GM15510 (cell line): ENCODE data around the gene CDK5.

Source experiments
- POLR2A ChIP-seq: IDR thresholded peaks from 3 replicates; pipeline ENCODE4 v1.6.1; 2011; ENCODE audit warnings: borderline replicate concordance; ENCODE audit not compliant: insufficient read length; ENCODE audit errors: extremely low read depth

The CDK5 gene

DNA sequence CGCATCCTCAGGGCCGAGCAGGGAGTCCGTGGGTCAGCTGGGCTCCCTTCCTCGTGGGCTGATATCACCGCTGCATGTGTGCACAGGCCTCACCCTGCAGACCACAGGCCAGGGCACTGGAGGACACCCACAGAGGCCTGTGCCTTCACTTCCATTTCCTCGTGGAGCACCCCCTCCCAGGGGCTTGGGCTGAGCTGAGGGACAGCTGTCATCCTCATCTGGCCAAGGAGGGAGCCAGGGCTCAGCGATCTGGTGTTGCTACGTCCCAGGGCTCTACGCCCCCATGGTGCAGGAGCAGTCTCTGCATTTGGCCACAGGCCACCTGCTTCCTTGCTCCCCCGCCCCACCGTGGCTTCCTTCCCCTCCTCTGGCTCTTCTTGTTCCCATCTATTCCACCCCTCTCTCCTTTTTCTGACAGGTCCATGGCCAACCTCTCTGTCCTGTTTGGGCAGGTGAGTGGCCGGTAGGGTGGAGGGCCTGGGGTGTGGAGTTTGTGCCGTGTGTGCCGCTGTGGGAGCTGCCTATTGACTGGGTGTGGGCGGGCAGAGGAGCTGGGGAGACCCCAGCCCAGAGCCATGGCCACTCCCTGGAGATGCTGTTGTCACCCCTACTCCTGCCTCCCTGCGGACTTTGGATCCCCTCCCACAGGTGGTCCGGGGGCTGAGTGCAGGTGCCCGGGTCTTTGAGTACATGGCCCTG lies 17.7 kb downstream of the CDK5 start:
- TF ChIP-seq POLR2A, result no peak

DNA sequence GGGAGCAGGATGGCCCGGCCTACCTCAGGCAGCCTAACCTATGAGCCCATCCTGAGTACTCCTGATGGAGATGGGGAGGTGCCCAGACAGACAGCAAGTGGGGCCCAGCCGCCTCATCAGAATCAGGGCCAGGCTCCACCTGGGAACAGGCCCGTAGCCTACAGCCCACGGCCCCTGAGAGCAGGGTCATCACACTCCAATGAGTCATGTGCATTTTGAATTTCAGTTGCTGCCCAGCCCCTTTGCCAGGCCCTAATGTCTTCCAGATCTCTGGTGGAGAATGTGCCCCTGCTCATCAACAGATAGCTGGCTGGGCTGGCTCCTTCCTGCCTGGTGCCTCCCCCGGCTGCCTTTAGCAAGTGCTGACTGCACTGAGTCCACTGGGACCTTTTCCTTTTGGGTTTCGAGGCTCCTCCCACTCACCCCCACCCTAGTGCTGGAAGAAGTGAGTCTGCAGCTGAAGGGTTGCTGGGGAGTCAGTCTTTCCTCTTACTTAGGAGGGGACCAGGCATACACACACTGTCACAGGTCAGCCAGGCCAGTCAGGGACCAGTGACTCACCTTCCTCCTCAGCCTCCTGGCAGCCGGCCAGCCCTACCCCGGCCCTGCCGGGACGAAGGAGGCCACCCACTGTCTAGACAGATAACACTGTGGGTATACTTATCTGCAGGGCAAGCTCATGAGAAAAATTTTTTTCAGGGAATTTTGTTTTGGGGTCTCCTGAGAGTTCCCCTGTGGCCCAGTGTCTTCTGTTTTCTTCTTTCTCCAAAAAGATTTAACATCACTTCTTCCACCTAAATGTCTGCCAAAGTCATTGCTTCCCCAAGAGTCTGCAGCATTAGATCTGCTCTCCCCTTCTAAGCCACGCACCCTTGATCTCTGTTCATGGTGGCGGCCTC lies 18.5 kb downstream of the CDK5 start:
- TF ChIP-seq POLR2A, result no peak

DNA sequence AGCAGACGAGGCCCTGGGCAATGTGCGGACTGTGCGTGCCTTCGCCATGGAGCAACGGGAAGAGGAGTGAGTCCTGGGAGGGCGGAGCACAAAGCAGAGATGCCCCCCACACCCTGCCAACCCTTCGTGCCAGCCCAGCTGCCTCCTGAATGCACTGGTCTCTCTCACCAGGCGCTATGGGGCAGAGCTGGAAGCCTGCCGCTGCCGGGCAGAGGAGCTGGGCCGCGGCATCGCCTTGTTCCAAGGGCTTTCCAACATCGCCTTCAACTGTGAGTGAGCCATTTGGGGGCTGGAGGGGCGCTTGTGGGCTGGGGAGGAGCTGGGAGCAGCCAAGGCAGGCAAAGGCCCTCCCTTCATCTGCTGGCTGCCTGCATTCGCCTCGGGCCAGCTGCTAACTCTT lies 21.8 kb downstream of the CDK5 start:
- no peak for TF ChIP-seq POLR2A

DNA sequence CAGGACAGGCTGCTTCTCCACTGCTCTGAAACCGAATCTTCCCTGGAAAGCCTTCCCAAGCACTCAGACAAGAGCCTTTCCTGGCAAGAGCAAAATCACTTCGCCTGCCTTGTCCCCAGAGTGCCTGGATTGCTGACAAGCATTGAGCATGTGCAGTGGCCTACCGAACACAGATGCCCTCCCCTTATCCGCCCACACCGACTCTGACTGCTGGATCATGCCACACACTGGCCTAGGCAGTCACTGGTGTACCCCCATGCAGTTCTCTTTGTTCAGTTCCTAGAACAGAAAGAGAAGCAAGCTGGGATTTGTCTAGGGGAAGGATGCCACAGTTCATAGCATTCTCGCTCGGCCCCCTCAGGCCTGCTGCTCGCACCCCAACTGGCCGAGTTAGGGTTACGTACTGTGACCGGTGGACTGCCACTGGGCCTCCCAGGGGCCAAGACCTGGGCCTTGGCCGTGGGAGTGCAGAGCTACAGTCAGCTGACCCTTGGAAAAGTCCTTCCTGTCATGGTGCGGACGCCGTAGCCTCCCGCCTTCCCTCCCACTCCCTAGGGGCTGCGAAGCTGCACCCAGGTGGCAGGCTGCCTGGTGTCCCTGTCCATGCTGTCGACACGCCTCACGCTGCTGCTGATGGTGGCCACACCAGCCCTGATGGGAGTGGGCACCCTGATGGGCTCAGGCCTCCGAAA lies 22.5 kb downstream of the CDK5 start:
- TF ChIP-seq POLR2A, result no peak

DNA sequence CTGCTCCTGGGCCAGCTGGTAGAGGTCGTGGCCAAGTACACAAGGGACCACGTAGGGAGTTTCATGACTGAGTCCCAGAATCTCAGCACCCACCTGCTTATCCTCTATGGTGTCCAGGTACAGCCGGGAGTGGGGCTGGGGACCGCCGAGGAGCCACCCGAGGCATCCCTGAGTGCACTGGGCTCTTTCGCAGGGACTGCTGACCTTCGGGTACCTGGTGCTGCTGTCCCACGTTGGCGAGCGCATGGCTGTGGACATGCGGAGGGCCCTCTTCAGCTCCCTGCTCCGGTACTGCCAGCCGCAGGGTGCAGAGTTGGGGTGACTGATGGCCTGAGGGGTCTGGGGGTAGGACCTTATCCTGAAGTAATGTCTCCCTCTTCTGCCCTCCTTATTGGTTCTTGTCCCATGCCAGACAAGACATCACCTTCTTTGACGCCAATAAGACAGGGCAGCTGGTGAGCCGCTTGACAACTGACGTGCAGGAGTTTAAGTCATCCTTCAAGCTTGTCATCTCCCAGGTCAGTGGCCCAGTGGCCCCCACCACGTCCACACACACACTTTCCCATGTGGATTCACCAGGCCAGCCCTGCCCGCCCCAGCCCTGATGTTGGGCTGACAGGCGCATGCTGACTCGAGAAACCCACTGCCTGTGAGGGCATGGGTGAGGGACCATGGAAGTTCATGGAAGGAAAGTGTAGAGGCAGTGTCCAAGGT lies 23.2 kb downstream of the CDK5 start:
- no peak for TF ChIP-seq POLR2A

DNA sequence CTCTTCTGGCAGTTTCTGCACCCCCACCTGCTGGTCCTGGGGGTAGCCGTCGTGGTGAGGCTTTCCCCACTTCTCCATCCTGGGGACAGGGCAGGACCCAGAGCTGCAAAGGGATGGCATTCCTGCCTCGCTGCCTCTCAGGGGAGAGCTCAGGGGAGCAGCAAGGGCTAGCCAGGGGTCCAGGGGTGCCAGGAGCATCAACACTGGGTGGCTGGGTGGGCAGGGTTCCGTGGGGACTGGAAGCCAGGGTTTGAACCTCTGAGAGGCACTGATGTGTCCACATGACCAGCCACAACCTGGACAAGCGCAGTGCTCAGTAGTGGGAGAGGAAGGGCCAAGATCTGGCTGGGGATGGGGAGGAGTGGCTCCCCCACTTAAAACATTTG lies 23.8 kb downstream of the CDK5 start:
- no peak for TF ChIP-seq POLR2A

DNA sequence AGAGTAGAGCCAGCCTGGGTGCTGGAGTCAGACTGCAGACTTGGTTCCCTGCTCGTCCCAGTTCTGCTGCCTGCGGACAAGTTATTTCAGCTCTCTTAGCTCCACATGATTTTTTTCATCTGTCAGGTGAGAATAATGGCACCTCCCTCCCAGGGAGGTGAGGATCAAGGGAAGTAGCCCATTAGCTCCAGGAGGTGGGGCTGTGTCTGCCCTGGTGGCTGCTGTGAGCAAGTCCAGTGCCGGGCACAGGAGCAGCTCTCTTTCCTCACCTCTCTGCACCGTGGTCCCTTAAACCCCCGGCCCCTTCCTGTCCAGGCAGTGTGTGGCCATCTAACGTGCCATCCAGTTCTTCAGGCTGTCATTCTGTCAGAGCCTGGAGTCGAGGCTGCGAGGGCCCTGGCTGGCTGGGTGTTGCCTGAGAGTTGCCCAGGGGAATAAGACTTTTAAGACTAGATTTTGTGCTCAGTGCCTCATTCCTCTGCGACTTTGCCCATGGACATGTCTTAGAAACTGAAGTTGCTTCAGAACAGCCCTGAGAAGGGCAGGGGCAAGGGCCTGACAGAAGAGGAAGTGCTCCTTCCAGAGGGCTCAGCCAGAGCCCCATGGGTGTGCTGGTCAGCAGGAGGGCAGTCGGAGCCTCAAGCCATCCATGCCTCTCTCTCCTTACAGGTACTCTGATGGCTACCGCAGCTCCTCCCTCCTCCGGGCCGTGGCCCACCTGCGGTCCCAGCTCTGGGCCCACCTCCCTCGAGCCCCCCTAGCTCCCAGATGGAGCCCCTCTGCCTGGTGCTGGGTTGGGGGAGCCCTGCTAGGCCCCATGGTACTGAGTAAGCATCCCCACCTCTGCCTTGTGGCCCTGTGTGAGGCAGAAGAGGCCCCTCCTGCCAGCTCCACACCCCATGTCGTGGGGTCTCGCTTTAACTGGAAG lies 24.5 kb downstream of the CDK5 start:
- TF ChIP-seq POLR2A, result no peak

DNA sequence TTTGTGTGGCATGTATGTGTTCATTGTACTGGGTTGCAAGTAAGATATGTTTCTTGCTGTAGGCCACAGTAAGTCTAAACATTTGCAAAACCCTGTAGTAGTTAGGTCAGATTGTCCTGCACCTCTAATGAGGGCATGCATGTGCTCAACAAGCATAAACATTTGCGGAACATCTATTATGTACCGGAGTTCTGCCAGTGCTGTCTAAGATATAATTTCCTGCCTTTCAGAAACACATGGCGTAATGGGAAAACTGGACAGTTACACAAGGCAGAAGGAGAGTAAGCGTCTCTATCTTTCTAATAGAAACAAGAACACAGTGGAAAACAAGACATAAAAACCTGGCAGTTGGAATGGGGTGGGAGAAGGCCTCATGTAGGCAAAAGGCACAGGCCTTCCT lies 26.7 kb downstream of the CDK5 start:
- TF ChIP-seq POLR2A, result no peak

DNA sequence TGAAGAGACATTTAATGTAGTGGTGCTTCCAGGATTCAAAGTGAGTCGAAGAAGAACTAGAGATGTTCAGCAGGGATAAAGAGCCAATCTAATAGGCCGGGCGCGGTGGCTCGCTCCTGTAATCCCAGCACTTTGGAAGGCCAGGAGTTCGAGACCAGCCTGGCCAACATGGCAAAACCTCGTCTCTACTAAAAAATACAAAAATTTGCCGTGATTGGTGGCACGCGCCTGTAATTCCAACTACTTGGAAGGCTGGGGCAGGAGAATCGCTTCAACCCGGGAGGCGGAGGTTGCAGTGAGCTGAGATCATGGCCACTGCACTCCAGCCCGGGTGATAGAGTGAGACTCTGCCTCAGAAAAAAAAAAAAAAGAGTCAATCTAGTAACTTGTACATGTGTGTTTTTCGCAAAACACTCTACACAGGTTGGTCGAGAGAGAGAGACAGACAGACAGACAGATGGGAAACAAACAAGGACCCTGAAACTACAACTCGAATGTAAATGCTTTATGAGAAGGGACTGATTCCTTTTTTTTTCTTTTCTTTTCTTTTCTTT lies 28.7 kb downstream of the CDK5 start:
- no peak for TF ChIP-seq POLR2A

DNA sequence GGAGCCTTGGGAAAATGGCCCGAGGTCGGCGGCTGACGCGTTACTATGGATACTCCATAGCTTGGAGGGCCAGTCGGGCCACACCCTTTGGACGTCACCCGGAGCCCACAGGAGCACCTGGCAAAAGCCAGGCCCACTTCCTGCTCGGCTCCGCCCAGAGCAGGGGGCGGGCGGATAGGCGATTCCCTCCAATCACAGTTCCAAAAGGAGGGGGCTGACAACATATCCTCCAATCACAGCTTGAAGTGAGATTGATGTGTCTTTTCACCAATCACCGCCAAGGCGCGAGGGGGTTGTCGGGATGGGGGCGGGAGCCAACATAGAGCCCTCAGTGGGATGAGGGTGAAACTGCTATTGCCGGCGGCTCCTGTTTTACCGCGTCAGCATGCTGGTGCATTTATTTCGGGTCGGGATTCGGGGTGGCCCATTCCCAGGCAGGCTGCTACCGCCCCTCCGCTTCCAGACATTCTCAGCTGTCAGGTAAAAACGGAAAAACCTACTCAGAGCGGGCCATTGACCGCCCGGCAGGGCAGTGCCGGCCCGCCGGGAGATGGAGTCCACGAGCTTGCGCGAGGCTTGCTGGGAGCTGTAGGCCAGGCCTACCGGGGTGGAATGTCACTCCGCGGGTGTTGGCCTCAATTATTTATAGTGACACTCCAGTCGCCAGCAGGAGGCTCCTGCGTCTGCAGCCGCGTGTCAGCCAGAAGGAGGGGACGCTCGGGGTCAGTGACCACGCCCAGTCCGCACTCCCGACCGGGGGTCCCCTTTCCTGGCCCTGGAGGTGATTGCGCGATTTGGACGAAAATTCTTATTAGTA lies 29.4 kb downstream of the CDK5 start, which contains the start of gene ABCB8:
ABCB8 (plus strand) TSS at position 320 of the 817 bp plus-strand sequence; CDS start at position 386, 66 bp downstream.
- TF ChIP-seq POLR2A, result peak; percentile 59

DNA sequence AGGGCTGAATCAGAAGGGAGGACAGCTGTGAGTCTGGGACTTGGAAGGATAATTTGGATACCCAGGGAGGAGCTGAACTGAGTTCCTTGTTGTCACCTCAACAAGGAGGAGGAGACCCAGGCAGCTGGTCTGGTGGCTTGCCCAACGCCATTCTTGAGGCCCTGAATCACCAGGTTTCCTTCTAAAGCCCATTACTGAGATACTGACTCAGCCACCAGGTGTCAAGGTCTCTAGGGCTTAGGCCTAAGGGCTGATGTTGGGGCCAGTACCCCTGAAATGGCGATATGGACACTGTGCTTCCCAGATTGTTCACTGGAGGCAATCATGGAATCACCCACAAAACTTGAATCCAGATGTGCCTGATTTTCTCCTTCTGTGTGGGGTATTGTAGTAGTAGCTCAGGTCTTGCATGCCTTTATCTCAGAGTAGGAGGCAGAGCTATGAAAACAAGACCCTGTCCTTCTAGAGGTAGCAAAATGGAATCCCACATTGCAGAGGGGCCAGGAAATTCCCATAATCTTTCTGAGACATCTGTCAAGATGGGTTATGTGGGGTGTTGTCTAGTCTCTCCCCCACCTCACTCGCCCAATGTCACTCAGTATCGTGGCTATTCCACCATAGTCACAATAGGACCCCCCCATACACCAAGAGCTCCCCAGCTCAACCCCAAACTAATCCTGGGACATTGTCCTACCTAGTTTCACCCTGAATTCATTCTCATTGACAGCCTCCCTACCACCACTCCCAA lies 31.6 kb downstream of the CDK5 start:
- TF ChIP-seq POLR2A, result no peak

DNA sequence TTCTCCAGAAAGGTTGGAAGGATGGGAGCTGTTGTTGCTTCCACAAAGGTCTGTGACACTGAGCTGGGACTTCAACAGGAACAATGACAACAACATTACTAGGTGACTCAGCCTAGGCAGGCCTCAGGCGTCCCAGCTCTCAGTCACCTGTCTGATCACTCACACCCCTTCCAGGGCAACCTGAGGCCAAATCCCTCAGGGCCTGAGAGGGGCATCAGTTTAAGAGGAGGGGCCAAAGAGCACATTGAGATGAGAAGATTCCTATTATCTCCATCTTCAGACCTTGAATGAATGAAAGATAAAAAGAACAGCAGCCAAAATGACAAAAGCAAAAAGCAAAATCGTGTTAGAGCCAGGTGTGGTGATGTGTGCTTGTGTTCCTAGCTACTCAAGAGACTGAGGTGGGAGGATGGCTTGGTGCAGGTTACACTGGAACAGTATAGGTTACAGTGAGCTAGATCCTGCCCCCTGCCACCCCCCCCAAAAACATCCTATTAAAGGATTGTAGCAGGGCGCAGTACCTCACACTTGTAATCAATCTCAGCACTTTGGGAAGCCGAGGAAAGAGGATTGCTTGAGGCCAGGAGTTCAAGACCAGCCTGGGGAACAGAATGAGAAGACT lies 33.2 kb downstream of the CDK5 start, which contains the start of gene ATG9B:
ATG9B (minus strand) TSS at position 60 of the 622 bp plus-strand sequence. CDS start 71 bp downstream, outside the sequence.
- TF ChIP-seq POLR2A, result no peak

DNA sequence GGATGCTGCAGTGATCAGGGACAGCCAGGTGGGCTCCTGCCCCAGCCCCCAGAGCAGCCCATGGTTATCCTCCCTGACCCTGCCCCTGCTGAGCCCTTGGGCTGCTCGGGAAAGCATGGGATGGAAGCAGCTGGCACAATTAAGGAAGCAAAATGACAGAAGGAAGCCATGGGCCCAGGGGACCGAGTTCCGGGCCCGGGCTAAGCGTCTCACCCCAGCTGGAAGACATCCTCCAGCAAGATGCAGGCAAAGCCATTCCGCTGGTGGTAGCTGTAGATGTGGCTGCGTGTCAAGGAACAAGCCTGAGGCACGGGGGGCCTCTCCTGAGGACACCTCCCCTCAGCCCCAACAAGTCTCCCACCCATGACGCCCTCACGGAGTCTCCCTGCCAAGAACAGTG lies 34.5 kb downstream of the CDK5 start:
- TF ChIP-seq POLR2A, result no peak
